Measurements from ENCODE around the gene PARVG. TPM values are rescaled to one million over a fixed set of nuclear protein-coding genes. Genes with fewer than 3 reads are reported as not detected.

The PARVG gene
- total and polyA plus RNA-seq, 9 of the 15 experiments (the other 6 are each of a cell fraction or from before 2014, with no cell fraction given), result 0.35 TPM; not detected in 8

DNA sequence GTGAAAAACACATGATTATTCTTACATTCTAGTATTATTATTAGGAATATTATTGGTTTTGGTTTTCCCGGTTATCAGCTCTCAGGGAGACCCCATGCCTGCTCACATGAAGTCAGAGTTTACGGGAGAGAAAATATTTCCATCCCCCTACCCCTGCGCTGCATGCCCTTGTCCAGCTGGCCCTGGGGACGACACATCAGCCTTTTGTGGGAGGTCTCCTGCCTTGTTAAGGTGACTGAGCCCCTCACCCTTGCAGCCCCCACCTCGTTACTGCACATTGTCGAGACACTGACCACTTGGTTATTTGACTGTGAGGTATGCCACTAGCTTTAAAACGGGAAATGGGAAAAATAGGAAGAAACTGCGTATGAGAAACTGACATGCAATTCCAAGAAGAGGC lies 63.0 kb downstream of the PARVG start:
- no peaks in the 10 kb centered on the region for H3K9me1 ChIP-seq (ENCODE audit: control insufficient read depth, insufficient read depth, low read length)
- ATAC-seq (no peak), DNase-seq (ENCODE audit: extremely low read depth in 1 of 4, low spot score in 3 of 4) (no peak), FAIRE-seq (no peak)
- in situ Hi-C loops (cut with MboI), result no loop called here
- no peaks in the 10 kb centered on the region for H3K9me3 ChIP-seq (replicated peaks; ENCODE audit: control insufficient read depth, insufficient read depth, low read depth, low read length)
- H3K4me2 ChIP-seq (ENCODE audit: insufficient read depth, low read length), result no peak overlapping the region
- BruUV-seq (replicated peaks), result no TSS peak
- no peaks in the 10 kb centered on the region for H4K20me1 ChIP-seq (replicated peaks; ENCODE audit: control insufficient read depth, insufficient read depth, low read length)
- no peak overlapping the region for H2AFZ ChIP-seq (ENCODE audit: low read depth, low read length)
- no peak overlapping the region for H3K27ac ChIP-seq (ENCODE audit: extremely low read depth, low read depth, low read length)
- no peak overlapping the region for H3K4me3 ChIP-seq
- no peaks in the 10 kb centered on the region for H3K4me1 ChIP-seq (replicated peaks in 1 of 2; ENCODE audit: control insufficient read depth in 2 of 2, insufficient read depth in 2 of 2, low read length in 2 of 2)
- POLR2A ChIA-PET, result no interaction called here
- no peaks in the 10 kb centered on the region for H3K79me2 ChIP-seq (ENCODE audit: control insufficient read depth, insufficient read depth, low read length)
- H3K27me3 ChIP-seq (ENCODE audit: control insufficient read depth in 2 of 2, insufficient read depth in 2 of 2, low read length in 2 of 2), result peaks cover 0 to 4% of the 10 kb centered on the region in 2 experiments; a peak in 1 of 5 replicates
- intact Hi-C loops (cut with micrococcal nuclease), result no loop called here
- CTCF ChIA-PET (ENCODE audit: low intra/inter-chr PET ratio), result no interaction called here
- TF ChIP-seq BRCA1 (IDR thresholded peaks at IDR 0.05), result no peak
- no peak for TF ChIP-seq BRCA1 (CRISPR knock-in tag; IDR thresholded peaks at IDR 0.05)
- no peak for TF ChIP-seq CREM (IDR thresholded peaks at IDR 0.05; ENCODE audit: low read depth)
- TF ChIP-seq RFX5 (IDR thresholded peaks at IDR 0.05; ENCODE audit: low read depth, low read length), result no peak
- TF ChIP-seq, protein P1, sequence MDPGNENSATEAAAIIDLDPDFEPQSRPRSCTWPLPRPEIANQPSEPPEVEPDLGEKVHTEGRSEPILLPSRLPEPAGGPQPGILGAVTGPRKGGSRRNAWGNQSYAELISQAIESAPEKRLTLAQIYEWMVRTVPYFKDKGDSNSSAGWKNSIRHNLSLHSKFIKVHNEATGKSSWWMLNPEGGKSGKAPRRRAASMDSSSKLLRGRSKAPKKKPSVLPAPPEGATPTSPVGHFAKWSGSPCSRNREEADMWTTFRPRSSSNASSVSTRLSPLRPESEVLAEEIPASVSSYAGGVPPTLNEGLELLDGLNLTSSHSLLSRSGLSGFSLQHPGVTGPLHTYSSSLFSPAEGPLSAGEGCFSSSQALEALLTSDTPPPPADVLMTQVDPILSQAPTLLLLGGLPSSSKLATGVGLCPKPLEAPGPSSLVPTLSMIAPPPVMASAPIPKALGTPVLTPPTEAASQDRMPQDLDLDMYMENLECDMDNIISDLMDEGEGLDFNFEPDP (CRISPR knock-in tag; IDR thresholded peaks at IDR 0.05), result no peak
- TF ChIP-seq ESRRA (IDR thresholded peaks at IDR 0.05; ENCODE audit: borderline replicate concordance, low read depth), result no peak
- TF ChIP-seq HES1 (IDR thresholded peaks at IDR 0.05; ENCODE audit: low read depth), result no peak
- TF ChIP-seq ATF1 (CRISPR knock-in tag; IDR thresholded peaks at IDR 0.05), result no peak
- no peak for TF ChIP-seq ATF1 (tag; IDR thresholded peaks at IDR 0.05)
- TF ChIP-seq PHB2 (IDR thresholded peaks at IDR 0.05; ENCODE audit: low read depth), result no peak
- H3K36me3 ChIP-seq (ENCODE audit: control insufficient read depth, insufficient read depth, low read length), result no peaks in the 10 kb centered on the region
- H3K9ac ChIP-seq (ENCODE audit: insufficient read depth in 1 of 2, low read depth in 2 of 2, low read length in 2 of 2), result no peak overlapping the region
- WGBS (ENCODE audit: insufficient coverage, low coverage, missing lambda C conversion rate), result 3% methylated on average over 5 of the region's 8 CpGs

Measured in K562 (cell line).